H1 (cell line): Measurements from ENCODE around the gene NOS3. TPM values are rescaled to one million over a fixed set of nuclear protein-coding genes. Genes with fewer than 3 reads are reported as not detected.

Source experiments
- CTCF ChIA-PET: fragments of 300-600 bp; sonication (Branson Sonifier 250); formaldehyde crosslinking; loops from one replicate; lab custom pipeline; 2021; ENCODE audit not compliant: partially characterized antibody; lab: Charles Lee
- POLR2A ChIA-PET: fragments of 300-600 bp; sonication (Branson Sonifier 250); formaldehyde crosslinking; loops from one replicate; lab custom pipeline; 2021; ENCODE audit warnings: inconsistent platforms; ENCODE audit not compliant: partially characterized antibody; lab: Charles Lee
- DNase-seq, 2 experiments: peaks; one replicate each; pipeline versions ENCODE4 v3.0.0 to v3.0.0-alpha.2; 2010 to 2022; ENCODE audit warnings: low spot score in 2 of 2, low read depth in 1 of 2, mixed read lengths in 1 of 2
- FAIRE-seq: peaks from 2 replicates; lab custom pipeline; 2011; peaks lifted over from hg19 to GRCh38; lab: Jason Lieb, UNC
- H2AFZ ChIP-seq: 2 replicates; pipeline ENCODE4 v1.8.1; 2012; ENCODE audit warnings: low read length, inconsistent platforms
- H2AK5ac ChIP-seq: 2 replicates; pipeline ENCODE4 v1.6.1; 2013; ENCODE audit warnings: low read depth, low read length
- H2BK120ac ChIP-seq: replicated peaks from 2 replicates; pipeline ENCODE3; 2013; ENCODE audit warnings: low read depth, low read length, inconsistent platforms
- H2BK12ac ChIP-seq: 2 replicates; pipeline ENCODE4 v1.6.1; 2013; ENCODE audit warnings: low read depth, low read length
- H2BK15ac ChIP-seq: 2 replicates; pipeline ENCODE4 v1.6.1; 2013; ENCODE audit warnings: low read length
- H2BK20ac ChIP-seq: 2 replicates; pipeline ENCODE4 v1.6.1; 2013; ENCODE audit warnings: low read length
- H2BK5ac ChIP-seq: 2 replicates; pipeline ENCODE4 v1.6.1; 2013; ENCODE audit warnings: low read depth, low read length
- H3K14ac ChIP-seq: 2 replicates; pipeline ENCODE4 v1.6.1; 2013; ENCODE audit warnings: inconsistent platforms; ENCODE audit not compliant: insufficient read length
- H3K18ac ChIP-seq: 2 replicates; pipeline ENCODE4 v1.6.1; 2013; ENCODE audit warnings: low read length; ENCODE audit errors: extremely low read depth
- H3K23ac ChIP-seq: 2 replicates; pipeline ENCODE4 v1.6.1; 2013; ENCODE audit warnings: inconsistent platforms; ENCODE audit not compliant: insufficient read length
- H3K23me2 ChIP-seq: 2 replicates; pipeline ENCODE4 v1.6.1; 2013; ENCODE audit warnings: low read depth, low read length
- H3K27ac ChIP-seq: 2 replicates; pipeline ENCODE4 v1.6.1; 2011; ENCODE audit warnings: low read depth, low read length, inconsistent platforms
- H3K27me3 ChIP-seq, 4 experiments: replicated peaks in 1 of 4; 1 replicate in 1 of 4; 2 replicates in 3 of 4; pipeline versions ENCODE4 v1.6.1 to v1.8.1; 2011 to 2013; ENCODE audit warnings: low read length in 3 of 4, mild to moderate bottlenecking in 3 of 4, inconsistent platforms in 2 of 4, mixed read lengths in 2 of 4, moderate library complexity in 1 of 4; ENCODE audit not compliant: control insufficient read depth in 3 of 4, insufficient read depth in 3 of 4; ENCODE audit errors: extremely low read depth in 1 of 4
- H3K36me3 ChIP-seq, 4 experiments: 2 replicates each; pipeline versions ENCODE4 v1.6.1 to v1.8.1; 2011 to 2013; ENCODE audit warnings: mild to moderate bottlenecking in 4 of 4, low read length in 3 of 4, moderate library complexity in 2 of 4, control low read depth in 1 of 4, inconsistent platforms in 1 of 4; ENCODE audit not compliant: insufficient read depth in 4 of 4, control insufficient read depth in 2 of 4
- H3K4ac ChIP-seq: replicated peaks from 2 replicates; pipeline ENCODE3; 2013; ENCODE audit warnings: low read length, low read depth, mixed read lengths, inconsistent platforms; ENCODE audit not compliant: insufficient read length
- H3K4me1 ChIP-seq, 4 experiments: replicated peaks in 1 of 4; 1 replicate in 1 of 4; 2 replicates in 3 of 4; pipeline versions ENCODE4 v1.6.1 to v1.8.1; 2011 to 2013; ENCODE audit warnings: low read length in 3 of 4, inconsistent platforms in 2 of 4, mixed read lengths in 1 of 4; ENCODE audit not compliant: insufficient read depth in 4 of 4, control insufficient read depth in 3 of 4
- H3K4me2 ChIP-seq, 2 experiments: 2 replicates each; pipeline versions ENCODE4 v1.6.1 to v1.8.1; 2011 to 2013; ENCODE audit warnings: low read depth in 2 of 2, low read length in 2 of 2, control low read depth in 1 of 2, inconsistent platforms in 1 of 2, mild to moderate bottlenecking in 1 of 2; ENCODE audit not compliant: insufficient read depth in 1 of 2
- H3K4me3 ChIP-seq, 4 experiments: fragments of 200-600, 300-600 bp in 1 of 4; sonication (generic), shearing (Covaris generic), sonication (Bioruptor Twin) in 1 of 4; 2 replicates each; pipeline versions ENCODE4 v1.5.1 to v1.8.1; 2011 to 2016; ENCODE audit warnings: low read length in 4 of 4, low read depth in 3 of 4, control low read depth in 2 of 4, inconsistent platforms in 2 of 4, mild to moderate bottlenecking in 2 of 4, mixed read lengths in 1 of 4, moderate library complexity in 1 of 4; ENCODE audit not compliant: insufficient read depth in 2 of 4; ENCODE audit errors: extremely low read depth in 1 of 4
- H3K56ac ChIP-seq: replicated peaks from 2 replicates; pipeline ENCODE3; 2013; ENCODE audit warnings: low read depth, mild to moderate bottlenecking, mixed read lengths, low read length, inconsistent platforms; ENCODE audit not compliant: insufficient read length
- H3K79me1 ChIP-seq: 2 replicates; pipeline ENCODE4 v1.6.1; 2013; ENCODE audit warnings: low read depth, low read length, control low read depth
- H3K79me2 ChIP-seq, 2 experiments: 2 replicates each; pipeline versions ENCODE4 v1.6.1 to v1.8.1; 2012 to 2013; ENCODE audit warnings: low read length in 2 of 2, mild to moderate bottlenecking in 2 of 2, inconsistent platforms in 1 of 2; ENCODE audit not compliant: insufficient read depth in 2 of 2, control insufficient read depth in 1 of 2
- H3K9ac ChIP-seq, 4 experiments: replicated peaks in 1 of 4; 1 replicate in 1 of 4; 2 replicates in 3 of 4; pipeline versions ENCODE4 v1.6.1 to v1.8.1; 2011 to 2013; ENCODE audit warnings: low read depth in 3 of 4, low read length in 3 of 4, control low read depth in 2 of 4, mild to moderate bottlenecking in 2 of 4, moderate library complexity in 2 of 4, inconsistent platforms in 1 of 4; ENCODE audit errors: extremely low read depth in 1 of 4
- H3K9me3 ChIP-seq, 2 experiments: 2 replicates each; pipeline versions ENCODE4 v1.6.1 to v1.8.1; 2012 to 2013; ENCODE audit warnings: mild to moderate bottlenecking in 2 of 2, moderate library complexity in 2 of 2, control low read depth in 1 of 2, inconsistent platforms in 1 of 2, low read depth in 1 of 2, low read length in 1 of 2, mixed read lengths in 1 of 2; ENCODE audit not compliant: insufficient read depth in 2 of 2
- H4K20me1 ChIP-seq, 2 experiments: replicated peaks in 1 of 2; 2 replicates each; pipeline versions ENCODE3 to v1.8.1; 2011 to 2013; ENCODE audit warnings: inconsistent platforms in 2 of 2, low read length in 2 of 2, mild to moderate bottlenecking in 1 of 2; ENCODE audit not compliant: insufficient read depth in 2 of 2, control insufficient read depth in 1 of 2
- H4K5ac ChIP-seq: 2 replicates; pipeline ENCODE4 v1.6.1; 2013; ENCODE audit warnings: low read length, low read depth, mixed read lengths, inconsistent platforms; ENCODE audit not compliant: insufficient read length
- H4K8ac ChIP-seq: 2 replicates; pipeline ENCODE4 v1.8.0; 2013; ENCODE audit warnings: mild to moderate bottlenecking, moderate library complexity, low read length, inconsistent platforms; ENCODE audit not compliant: insufficient read depth; ENCODE audit errors: extremely low read depth
- H4K91ac ChIP-seq: replicated peaks from 2 replicates; pipeline ENCODE3; 2013; ENCODE audit warnings: low read length, mixed read lengths, inconsistent platforms; ENCODE audit not compliant: insufficient read length
- ASH2L ChIP-seq: fragments of 200-600, 300-600 bp; sonication (generic); IDR thresholded peaks from one replicate; pipeline ENCODE4 v1.7.1; 2017; ENCODE audit warnings: low read length
- EGR1 ChIP-seq: IDR thresholded peaks from 2 replicates; pipeline ENCODE4 v1.6.1; 2011; ENCODE audit warnings: low read depth, low read length, borderline replicate concordance
- GTF2F1 ChIP-seq: IDR thresholded peaks from 2 replicates; pipeline ENCODE4 v1.6.1; 2012; ENCODE audit warnings: low read depth, low read length, improper control_type of control experiment, borderline replicate concordance
- POLR2A ChIP-seq, 2 experiments: IDR thresholded peaks; 1 replicate in 1 of 2; 2 replicates in 1 of 2; pipeline ENCODE4 v1.6.1; 2011; ENCODE audit warnings: low read depth in 2 of 2, low read length in 2 of 2, mild to moderate bottlenecking in 2 of 2; ENCODE audit errors: control extremely low read depth in 1 of 2
- RFX5 ChIP-seq: IDR thresholded peaks from 2 replicates; pipeline ENCODE4 v1.6.1; 2011; ENCODE audit warnings: low read depth, low read length, improper control_type of control experiment, borderline replicate concordance
- SIRT6 ChIP-seq: IDR thresholded peaks from one replicate; pipeline ENCODE4 v1.7.1; 2012; ENCODE audit warnings: low read length, inconsistent platforms
- SP4 ChIP-seq: IDR thresholded peaks from 2 replicates; pipeline ENCODE4 v1.6.1; 2012; ENCODE audit warnings: low read length, inconsistent platforms
- SUZ12 ChIP-seq: fragments of 200-600 bp; sonication (generic); IDR thresholded peaks from 2 replicates; pipeline ENCODE4 v1.6.1; 2012; ENCODE audit warnings: mild to moderate bottlenecking, inconsistent platforms, low read length, moderate library complexity, mixed read lengths
- TCF12 ChIP-seq: IDR thresholded peaks from 2 replicates; pipeline ENCODE4 v1.6.1; 2011; ENCODE audit warnings: low read depth, mild to moderate bottlenecking, low read length
- ZNF274 ChIP-seq: IDR thresholded peaks from 2 replicates; pipeline ENCODE4 v1.7.0; 2012; ENCODE audit warnings: low read length, borderline replicate concordance; ENCODE audit errors: extremely low read depth
- WGBS, 2 experiments: shearing (Covaris generic) in 1 of 2; methylation state at CpG; one replicate each; pipeline versions ENCODE4 v1.1.6 to v1.1.7; 2013 to 2015; ENCODE audit warnings: low lambda C conversion rate in 2 of 2, mixed read lengths in 2 of 2, inconsistent platforms in 1 of 2, low coverage in 1 of 2, missing lambda C conversion rate in 1 of 2; ENCODE audit not compliant: insufficient replicate concordance in 2 of 2, insufficient coverage in 1 of 2, insufficient read length in 1 of 2; ENCODE audit errors: extremely low coverage in 1 of 2, missing lambda C conversion rate in 1 of 2; 5-methylcytosine and 5-hydroxymethylcytosine counted together
- polyA plus RNA-seq, 7 experiments: library from polyadenylated mRNA; depleted of rRNA in 3 of 7; stranded (reverse) in 5 of 7; unstranded in 2 of 7; fragments of >200 nt in 5 of 7; fragments of 200-250 nt in 2 of 7; gene quantifications; 1 replicate in 5 of 7; 2 replicates in 1 of 7; 4 replicates in 1 of 7; pipeline versions ENCODE4 v1.2.1 to v1.2.3, GENCODE V29; 2011 to 2013; ENCODE audit warnings: missing spikeins in 2 of 7, mixed read lengths in 2 of 7
- total RNA-seq: library from RNA; stranded (reverse); fragmentation: NEBNext Ultra II Directional; extraction: Animal tissue kit (Norgen Biotek cat#: 25700); gene quantifications from 2 replicates; pipeline ENCODE4 v1.2.1, GENCODE V29; 2021
- TF ChIP-seq, protein P1 (sequence below): IDR thresholded peaks from 2 replicates; pipeline ENCODE4 v1.6.1; 2012; ENCODE audit warnings: inconsistent platforms

The NOS3 gene
- total and polyA plus RNA-seq, 2 of the 8 experiments (the other 6 are each of a cell fraction or from before 2014, with no cell fraction given), result 4.4 to 16.2 TPM

DNA sequence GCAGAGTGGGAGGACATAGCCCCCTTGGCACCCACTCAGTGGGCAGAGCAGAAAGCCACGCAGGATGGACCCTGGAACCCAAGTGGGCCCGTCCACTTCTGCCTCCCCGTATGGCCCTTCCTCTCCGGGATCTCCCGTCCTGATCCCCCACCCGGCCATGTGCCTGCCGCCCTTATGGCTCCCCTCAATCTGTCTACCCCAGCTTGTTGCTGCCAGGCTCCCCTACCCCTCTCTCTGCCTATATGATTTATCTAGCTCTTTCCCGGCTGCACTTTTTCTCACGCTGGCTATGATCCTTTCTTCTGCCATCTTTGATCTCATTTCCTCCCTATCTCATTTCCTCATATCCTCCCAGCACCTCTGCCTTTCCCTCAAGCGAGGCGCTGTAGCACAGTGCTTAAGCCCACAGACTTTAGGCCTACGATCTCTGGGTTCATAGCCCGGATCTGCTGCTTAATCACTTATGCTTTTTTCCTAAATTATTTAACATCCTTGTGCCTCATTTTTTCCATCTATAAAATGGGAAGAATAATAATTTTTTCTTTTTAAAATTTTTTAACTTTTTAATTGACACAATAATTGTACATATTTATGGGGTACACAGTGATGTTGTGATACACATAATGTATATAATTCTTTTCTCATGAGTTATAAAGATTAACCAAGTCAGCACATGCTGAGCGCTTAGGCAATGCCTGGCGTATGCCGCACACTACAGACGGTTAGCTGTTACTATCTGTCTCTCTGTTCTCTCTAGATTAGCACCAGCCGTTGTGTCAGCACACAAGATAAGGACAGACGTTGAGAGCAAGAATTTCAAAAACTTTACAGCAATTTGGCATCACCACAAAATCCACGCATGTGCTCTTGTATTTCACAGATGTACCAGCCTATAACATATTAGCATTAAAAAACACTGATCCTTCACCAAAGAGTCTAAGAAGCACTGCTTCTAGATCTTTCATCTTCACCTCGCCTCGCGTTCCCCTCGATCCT, 30.8 kb upstream of the NOS3 start:
- DNase-seq (no peak), FAIRE-seq (no peak)
- no peak overlapping the region for H2BK15ac ChIP-seq
- no peak overlapping the region for H3K18ac ChIP-seq
- no peak overlapping the region for H2BK12ac ChIP-seq
- H3K9ac ChIP-seq, result no peak overlapping the region
- H4K20me1 ChIP-seq, result peaks cover 0 to 1% of the 10 kb centered on the region in 2 experiments
- no peak overlapping the region for H3K14ac ChIP-seq
- no peak overlapping the region for H3K56ac ChIP-seq
- WGBS, 2 experiments, result 84% methylated on average over 24 of the region's 24 CpGs; no CpG with 5 or more reads in 1 of the 2 experiments
- no peak overlapping the region for H3K27ac ChIP-seq
- no peaks in the 10 kb centered on the region for H3K79me2 ChIP-seq
- H3K27me3 ChIP-seq, result peaks cover 0 to 27% (median 14%) of the 10 kb centered on the region in 4 experiments; a peak in 5 of 7 replicates
- ChIA-PET POLR2A (interaction anchor here (1.1 to 1.8 kb wide), 2 partner anchors 19 to 49 kb away, joined by 3 read pairs; no protein-coding TSS in a partner anchor), CTCF (interaction anchor here (0.7 to 25.2 kb wide), 16 partner anchors 10 to 62 kb away, joined by 3 to 797 read pairs (median 8); partner anchors contain the start of genes KCNH2 and NOS3)
- H3K36me3 ChIP-seq, result no peaks in the 10 kb centered on the region; a peak in 1 of 8 replicates
- H2BK20ac ChIP-seq, result no peak overlapping the region
- no peak overlapping the region for H2BK120ac ChIP-seq
- H3K4ac ChIP-seq, result no peak overlapping the region
- no peak overlapping the region for H3K4me3 ChIP-seq
- H3K79me1 ChIP-seq, result no peaks in the 10 kb centered on the region
- no peak overlapping the region for H2BK5ac ChIP-seq
- H3K23ac ChIP-seq, result no peak overlapping the region
- no peak overlapping the region for H2AK5ac ChIP-seq
- no peak overlapping the region for H4K5ac ChIP-seq
- H3K4me2 ChIP-seq, result no peak overlapping the region
- no peaks in the 10 kb centered on the region for H3K9me3 ChIP-seq
- no peak overlapping the region for H4K8ac ChIP-seq
- H4K91ac ChIP-seq, result no peak overlapping the region
- H3K4me1 ChIP-seq, result peaks cover 0 to 12% (median 11%) of the 10 kb centered on the region in 4 experiments; a peak in 5 of 7 replicates
- H2AFZ ChIP-seq, result no peak overlapping the region
- no peaks in the 10 kb centered on the region; the same call in 1 of the 2 replicates for H3K23me2 ChIP-seq
- no peak for TF ChIP-seq SUZ12
- TF ChIP-seq POLR2A (IDR thresholded peaks at IDR 0.05; ENCODE audit: control extremely low read depth in 1 of 2, low read depth in 2 of 2, low read length in 2 of 2), result no peak
- TF ChIP-seq SP4, result no peak
- TF ChIP-seq ZNF274, result no peak
- no peak for TF ChIP-seq SIRT6
- TF ChIP-seq GTF2F1, result no peak
- no peak for TF ChIP-seq ASH2L
- TF ChIP-seq, protein P1, sequence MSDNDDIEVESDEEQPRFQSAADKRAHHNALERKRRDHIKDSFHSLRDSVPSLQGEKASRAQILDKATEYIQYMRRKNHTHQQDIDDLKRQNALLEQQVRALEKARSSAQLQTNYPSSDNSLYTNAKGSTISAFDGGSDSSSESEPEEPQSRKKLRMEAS, result no peak
- no peak for TF ChIP-seq TCF12
- no peak for TF ChIP-seq EGR1
- no peak for TF ChIP-seq RFX5
